ENCODE data around the gene VSTM2B.

The VSTM2B gene

GRCh38 chr19:29497686-29498436 is 27.9 kb upstream of the VSTM2B start:
- no peak for DNase-seq

GRCh38 chr19:29499261-29499920 is 26.4 kb upstream of the VSTM2B start:
- DNase-seq = no peak

GRCh38 chr19:29499921-29500590 is 25.7 kb upstream of the VSTM2B start:
- no peak for DNase-seq

GRCh38 chr19:29501816-29502580 is 23.8 kb upstream of the VSTM2B start:
- DNase-seq = no peak

GRCh38 chr19:29502581-29502850 is 23.3 kb upstream of the VSTM2B start:
- DNase-seq = no peak

- DNase-seq = no peak
Observed at GRCh38 chr19:29503140-29503758, 22.5 kb upstream of the VSTM2B start.

GRCh38 chr19:29503785-29504184 is 22.0 kb upstream of the VSTM2B start:
- no peak for DNase-seq

- no peak for DNase-seq
Observed at GRCh38 chr19:29504454-29504853, 21.3 kb upstream of the VSTM2B start.

- DNase-seq = no peak
Observed at GRCh38 chr19:29505097-29505824, 20.5 kb upstream of the VSTM2B start.

GRCh38 chr19:29506619-29506911 is 19.2 kb upstream of the VSTM2B start:
- DNase-seq = no peak

GRCh38 chr19:29507081-29507860 is 18.5 kb upstream of the VSTM2B start:
- no peak for DNase-seq

GRCh38 chr19:29508181-29508580 is 17.6 kb upstream of the VSTM2B start:
- no peak for DNase-seq

- no peak for DNase-seq
Observed at GRCh38 chr19:29509456-29509855, 16.3 kb upstream of the VSTM2B start.

- DNase-seq = no peak
Observed at GRCh38 chr19:29510701-29511265, 15.0 kb upstream of the VSTM2B start.

GRCh38 chr19:29511768-29512167 is 14.0 kb upstream of the VSTM2B start:
- no peak for DNase-seq

- no peak for DNase-seq
Observed at GRCh38 chr19:29512748-29513147, 13.0 kb upstream of the VSTM2B start.

GRCh38 chr19:29514525-29515232 is 11.1 kb upstream of the VSTM2B start:
- DNase-seq = no peak

- no peak for DNase-seq
Observed at GRCh38 chr19:29515233-29515619, 10.6 kb upstream of the VSTM2B start.

- no peak for DNase-seq
Observed at GRCh38 chr19:29515706-29516357, 10.0 kb upstream of the VSTM2B start.

- no peak for DNase-seq
Observed at GRCh38 chr19:29516358-29516725, 9.5 kb upstream of the VSTM2B start.
